Measurements from ENCODE around the gene ARAP1.
A peak's percentile ranks its signal among the peaks of the same experiment; 100 is the strongest.
"Not testable (repeated sequence)": the region's sequence is repeated elsewhere in the genome, so short reads cannot be mapped to it uniquely, and the experiment has no call there.

The ARAP1 gene

DNA sequence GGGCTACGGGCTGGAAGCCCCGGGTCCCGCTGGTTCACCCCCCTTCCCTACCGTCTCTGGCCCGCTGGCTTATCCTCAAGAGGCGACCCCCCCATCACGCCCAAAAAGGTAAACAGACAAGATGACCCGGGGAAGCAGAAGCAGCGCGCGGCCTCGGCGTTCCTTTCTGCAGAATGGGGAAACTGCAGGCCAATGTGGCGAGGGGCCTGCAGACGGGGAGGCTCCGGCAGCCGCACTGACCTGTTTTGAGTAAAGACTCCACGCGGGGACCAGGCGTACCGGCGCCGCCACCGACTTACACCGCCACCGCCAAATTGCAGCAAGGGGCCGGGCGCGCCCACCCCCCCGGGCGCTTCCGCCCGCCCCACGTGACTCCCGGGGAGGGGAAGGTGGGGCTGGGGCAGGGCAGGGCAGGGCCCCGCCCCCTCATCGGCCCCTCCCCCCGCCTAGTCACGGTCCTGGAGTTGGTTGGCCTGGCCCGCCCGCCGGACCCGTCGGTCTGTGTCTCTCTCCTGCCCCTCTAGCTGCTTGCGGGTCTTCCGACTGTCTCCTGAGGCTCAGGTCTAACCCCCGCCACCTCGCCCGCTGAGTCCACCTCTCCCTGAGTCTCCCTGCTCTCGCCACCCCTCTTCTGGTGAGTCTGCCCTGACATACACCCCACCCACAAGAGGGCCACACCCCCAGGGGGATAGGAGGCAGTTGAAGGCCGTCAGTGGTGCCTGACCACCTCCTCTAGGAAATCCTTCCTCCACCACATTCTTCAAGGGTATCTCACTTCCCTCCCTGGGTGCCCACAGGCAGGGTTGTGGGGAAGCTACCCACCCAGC lies at the start of gene ARAP1:
TSS of gene ARAP1 (minus strand) at position 321 of the 827 bp plus-strand sequence. CDS start 25,280 bp downstream, outside the sequence.
- FAIRE-seq = no peak

DNA sequence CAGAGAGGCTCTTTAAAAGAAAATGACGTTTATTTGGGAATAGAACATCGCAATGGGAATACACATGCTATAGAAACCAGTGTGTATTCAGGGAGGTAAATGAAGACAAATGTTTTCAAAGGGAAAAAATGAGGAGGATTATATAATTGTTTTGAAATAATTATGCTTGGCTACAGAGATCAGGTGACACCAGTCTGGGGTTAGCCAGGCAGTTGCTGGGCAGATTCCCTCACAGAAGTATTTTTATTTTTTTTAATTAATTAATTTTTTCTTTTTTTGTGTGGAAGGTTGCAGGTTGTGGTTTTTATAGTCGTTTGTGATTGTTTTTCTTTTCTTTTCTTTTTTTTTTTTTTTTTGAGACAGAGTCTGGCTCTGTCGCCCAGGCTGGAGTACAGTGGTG lies 47.2 kb upstream of the ARAP1 start:
- FAIRE-seq = no peak

DNA sequence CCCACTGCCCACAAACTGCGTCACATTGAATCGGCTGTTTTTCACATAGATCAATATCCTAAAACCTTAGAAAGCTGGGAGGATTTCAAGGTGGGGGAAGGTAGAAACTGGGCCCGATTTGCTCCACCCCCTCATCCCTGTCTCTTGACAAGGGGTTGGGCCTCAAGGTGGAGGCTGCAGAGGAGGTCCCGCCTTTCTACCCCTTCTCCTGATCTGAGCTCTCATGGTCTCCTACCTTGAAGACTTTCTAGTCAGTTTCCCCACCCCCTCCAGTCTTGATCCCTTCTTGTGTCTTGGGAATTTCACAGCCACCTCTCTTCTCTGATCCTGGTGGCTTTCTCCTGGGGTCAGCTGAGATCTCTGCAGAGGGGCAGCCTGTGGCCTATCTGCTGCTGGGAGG lies 46.2 kb upstream of the ARAP1 start:
- no peak for FAIRE-seq

DNA sequence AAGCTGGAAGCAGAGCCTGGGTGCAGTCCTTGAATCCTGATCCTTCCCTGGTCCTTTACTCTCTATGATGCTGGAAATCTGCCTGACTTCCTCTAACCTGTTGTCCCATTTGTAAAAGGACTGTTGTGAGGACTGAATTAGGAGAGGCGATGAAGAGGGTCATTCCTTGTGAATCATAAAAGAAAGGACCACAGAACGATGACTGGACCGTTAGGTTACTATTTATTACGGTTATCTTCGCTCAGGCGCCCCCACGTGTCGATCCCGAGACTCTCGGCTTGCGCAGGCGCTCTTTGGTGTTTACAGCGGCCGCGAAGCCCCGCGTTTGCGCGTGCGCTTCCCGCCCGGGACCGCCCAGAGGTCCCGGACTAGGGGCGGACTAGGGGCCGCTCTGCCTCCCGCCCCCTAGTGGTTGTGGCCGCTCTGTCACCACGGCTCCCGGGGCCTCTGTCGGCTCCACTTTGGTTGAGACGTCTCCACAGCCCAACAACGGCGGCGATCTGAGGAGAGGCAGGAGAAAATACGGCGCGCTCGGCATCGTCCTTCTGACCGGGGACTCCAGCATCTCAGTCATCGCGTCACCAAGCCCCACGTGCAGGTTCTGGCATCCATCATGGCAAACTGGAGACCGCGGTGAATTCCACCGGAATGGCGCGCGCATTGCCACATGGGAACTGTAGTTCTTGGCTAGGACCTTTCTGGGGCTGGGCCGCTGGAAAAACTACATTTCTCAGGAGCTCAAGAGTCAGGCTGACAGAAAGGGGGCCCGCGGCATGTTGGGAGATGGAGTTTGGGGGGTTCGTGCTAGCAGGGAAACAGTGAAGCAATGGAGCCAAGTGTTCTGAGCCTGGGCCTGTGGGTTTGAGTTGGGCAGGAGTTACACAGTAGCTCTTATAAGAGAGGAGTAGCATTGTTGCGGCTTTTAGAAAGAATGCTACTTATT lies 41.5 kb upstream of the ARAP1 start, which contains the start of gene STARD10:
TSS of gene STARD10 (minus strand) at position 623 of the 943 bp plus-strand sequence. CDS start 12,866 bp downstream, outside the sequence.
- FAIRE-seq = peak; percentile 56

DNA sequence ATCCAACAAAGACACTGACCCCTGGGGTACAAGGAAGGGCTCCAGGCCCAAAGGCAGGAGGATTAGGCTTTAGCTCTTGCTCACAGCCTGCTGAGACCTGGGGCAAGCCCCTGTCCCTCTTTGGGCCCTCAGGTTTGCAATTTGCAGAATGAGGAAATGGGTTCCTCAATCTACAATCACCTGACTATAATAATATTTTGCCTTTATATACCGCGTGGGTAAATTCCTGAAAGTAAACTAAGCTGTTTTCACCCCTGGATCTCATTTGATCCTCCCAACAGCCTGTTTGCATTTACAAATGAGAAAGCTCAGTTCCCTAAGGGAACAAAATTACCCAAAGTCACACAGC lies 40.8 kb upstream of the ARAP1 start:
- no peak for FAIRE-seq

DNA sequence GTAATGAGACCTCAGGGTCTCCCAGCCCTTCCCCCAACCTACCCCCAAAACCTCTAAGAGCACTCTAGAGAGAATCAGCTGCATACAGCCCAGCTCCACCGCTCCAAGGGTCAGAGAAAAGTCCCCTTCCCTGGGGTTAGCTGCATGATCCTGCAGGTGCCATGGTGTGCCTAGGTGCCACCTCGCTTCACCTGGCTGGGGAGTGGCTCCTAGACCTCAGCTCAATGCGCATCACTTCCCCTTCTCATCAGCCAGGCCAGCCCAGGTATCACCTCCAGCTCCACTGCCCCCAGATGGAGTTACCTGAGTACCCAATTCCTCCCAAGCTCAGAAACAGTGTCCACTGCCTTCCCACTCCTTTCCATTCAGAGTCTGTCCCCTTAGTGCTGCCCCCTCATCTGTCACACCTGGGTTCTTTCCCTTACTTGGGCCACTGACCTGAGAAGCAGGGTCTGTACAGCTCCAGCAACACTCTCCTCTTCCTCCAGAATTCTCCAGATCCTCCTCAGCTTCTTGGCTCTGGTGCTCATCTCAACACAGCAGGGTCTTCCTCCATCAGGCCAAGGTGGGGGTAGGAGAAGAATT lies 40.3 kb upstream of the ARAP1 start:
- FAIRE-seq = no peak

DNA sequence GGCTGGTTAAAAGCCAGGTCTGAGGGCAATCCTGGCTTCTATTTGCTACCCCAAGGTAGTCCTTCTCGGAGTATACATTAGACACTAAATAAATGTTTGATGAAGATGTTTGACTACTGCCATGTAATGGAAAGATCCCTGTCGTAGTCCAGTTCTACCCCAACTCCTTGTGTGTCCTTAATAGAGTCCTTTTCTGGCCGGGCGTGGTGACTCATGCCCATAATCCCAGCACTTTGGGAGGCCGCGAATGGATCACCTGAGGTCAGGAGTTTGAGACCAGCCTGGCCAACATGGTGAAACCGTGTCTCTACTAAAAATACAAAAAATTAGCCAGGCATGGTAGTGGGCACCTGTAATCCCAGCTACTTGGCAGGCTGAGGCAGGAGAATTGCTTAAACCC lies 39.0 kb upstream of the ARAP1 start:
- FAIRE-seq = not testable (repeated sequence)

DNA sequence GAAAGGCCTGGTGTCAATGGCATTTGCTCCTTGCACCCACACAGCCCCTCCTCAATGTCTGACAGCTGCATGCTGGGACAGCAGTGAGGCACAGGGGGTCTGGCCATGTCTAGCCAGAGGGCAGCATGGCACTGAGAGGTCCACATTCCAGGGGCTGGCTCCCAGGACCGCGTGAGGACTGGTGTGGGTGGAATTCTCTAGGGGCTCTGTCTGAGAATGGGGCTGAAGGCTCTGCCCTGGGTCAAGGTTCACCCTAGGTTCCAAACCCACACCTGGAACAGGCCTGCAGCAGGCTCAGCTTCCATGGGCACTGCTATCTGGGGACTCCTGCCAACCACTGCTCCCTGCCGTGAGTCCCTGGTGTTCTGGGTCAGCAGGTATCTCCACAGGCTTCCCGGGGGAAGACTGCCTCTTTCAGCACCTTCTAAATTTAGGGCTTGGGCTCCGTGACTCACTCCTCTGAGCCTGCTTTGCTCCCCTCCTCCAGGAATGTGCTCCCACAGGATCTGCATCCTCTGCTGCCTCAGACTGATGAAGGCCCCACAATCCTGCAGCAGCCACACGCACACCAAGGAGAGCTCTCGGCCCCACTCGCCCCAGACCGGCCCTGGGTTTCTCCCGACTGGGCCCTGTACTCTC lies 37.4 kb upstream of the ARAP1 start:
- no peak for FAIRE-seq

DNA sequence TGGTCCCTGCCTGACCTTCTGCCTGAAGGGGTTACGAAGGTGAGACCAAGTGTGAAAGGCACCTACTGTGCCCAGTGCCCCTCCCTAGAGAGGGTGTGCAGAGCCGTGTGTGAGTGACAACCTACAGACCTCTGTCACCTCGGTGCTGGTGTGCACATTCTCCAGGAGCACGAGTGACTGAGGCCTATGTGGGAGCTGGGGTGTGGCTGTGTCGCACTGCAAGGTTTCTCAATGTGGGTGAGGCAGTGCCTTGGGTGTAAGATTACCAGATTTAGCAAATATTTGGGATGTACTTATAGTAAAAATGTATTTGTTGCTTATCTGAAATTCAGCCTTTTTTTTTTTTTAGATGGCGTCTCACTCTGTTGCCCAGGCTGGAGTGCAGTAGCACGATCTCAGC lies 36.0 kb upstream of the ARAP1 start:
- no peak for FAIRE-seq

DNA sequence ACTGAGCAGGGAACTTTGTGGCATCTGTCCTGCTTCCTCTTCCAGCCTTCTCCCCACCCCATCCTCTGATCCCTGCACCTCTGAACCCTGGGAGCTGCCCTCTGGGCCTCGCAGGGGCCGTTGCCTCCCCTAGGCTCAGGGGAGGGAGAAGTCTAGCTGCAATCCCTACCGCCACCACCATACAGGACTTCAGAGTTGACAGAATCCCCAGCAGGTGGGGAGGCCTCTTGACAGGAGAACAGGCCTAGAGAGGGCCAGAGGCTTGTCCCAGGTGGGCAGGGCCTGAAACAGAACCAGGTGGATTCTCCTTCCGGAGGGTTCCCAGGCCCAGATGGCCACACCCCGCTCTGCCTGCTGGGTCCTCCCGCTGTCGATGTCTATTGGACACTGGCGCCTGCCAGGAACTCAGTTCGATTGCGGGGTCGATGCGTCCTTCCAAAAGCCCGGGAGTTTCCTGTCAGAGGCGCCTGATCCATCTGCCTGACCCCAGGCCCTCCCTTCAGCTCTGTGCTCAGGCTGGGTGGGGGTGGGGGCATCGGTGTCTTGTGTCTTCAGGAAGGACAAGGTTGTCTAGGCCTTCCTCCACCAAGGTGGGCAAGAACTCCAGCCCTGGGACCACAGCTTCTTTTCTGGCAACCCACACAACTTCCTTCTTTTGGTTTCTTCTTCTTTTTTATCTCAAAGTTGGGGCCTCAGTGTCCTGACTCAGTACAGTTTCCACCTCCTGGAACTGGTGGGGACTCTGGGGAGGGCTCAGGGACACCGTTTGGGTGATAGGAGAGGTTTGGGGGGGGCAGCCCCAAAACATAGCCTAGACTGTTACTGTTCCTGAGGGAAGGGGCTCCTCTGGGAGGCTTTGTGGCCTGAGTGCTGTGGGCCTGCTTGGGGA lies 35.3 kb upstream of the ARAP1 start:
- FAIRE-seq = no peak

DNA sequence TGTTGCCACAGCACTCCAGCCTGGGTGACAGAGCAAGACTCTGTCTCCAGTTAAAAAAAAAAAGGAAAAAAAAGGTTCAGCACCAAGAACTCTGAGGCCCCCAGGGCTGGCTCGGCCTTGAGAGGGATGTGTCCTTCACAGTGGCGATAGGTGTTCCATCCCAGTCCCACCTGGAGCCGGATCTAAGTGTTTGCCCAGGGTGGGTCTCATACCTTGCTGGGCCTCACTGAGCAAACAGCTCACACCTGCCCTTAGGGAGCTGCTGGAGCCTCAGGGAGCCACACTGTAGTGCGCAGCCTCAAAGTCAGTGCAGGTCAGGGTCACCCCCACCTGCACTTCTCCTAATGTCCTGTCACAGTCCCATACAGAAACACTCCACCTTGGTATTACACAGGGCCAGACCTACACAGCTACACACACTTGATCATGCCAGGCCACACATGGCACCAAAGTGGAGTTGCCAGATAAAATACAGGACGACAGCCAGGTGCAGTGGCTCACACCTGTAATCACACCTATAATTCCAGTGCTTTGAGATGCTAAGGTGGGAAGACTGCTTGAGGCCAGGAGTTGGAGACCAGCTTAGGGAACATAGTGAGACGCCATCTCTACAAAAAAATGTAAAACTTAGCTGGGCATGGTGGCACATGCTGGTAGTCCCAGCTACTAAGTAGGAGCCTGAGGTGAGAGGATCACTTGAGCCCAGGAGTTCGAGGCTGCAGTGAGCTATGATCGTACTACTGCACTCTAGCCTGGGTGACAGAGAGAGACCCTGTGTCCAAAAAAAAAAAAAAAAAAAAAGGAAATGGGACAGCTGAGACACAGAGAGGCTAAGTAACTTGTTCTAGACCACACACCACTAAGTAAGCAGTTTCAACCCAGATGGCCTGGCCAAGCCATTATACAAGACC lies 34.4 kb upstream of the ARAP1 start:
- FAIRE-seq = no peak

DNA sequence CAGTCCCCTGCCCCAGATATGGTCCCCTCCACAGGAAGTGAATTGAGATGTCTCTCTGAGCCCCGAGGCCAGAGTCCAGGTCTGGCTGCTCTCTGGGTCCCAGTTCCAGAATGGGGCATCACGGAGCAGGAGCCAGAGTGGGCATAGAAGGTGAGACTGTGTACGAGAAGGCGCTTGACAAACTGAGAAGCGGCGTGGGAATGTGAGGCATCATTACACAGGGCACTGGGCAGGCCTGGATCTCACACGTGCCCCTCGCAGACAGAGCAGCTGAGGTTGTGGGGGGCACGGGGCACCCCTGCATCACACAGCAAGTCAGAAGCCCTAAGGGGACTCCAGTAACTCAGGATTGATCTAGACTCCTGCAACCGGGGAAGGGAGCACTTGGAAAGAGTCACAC lies 32.5 kb upstream of the ARAP1 start:
- FAIRE-seq = no peak

DNA sequence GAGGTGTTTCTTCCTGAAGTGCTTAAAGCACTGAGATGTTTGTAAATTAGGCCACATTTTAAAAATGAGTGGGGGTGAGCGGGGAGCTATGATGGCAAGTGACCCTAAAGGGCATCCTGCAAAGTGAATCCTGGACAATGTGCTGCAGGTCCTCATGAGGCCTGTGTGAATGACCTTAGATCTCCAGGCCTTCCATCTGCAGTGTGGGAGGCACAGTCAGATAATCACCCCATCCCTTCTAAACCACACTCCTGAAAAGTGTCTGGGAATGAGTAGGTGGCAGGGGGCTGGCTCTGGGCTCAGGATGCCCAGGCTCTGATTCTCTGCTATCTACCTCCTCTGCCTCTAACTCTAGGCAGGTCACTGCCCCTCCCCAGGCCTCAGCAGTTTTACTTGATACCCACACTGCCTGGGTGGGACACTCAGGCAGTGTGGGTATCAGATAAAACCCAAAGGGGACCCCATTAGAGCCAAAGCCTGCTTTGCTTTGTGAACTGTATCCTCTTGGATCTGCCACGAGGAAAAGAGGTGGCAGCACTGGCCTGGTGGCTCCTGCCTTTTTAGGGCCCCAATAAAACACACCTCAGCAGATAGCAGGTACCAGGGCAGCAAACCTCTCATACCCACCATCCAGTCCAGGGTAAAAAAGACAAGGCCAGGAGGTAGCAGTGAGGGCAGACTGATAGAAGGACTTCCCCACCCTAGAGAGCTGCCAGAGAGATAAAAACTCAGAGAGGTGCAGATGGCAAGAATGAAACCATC lies 31.1 kb upstream of the ARAP1 start:
- no peak for FAIRE-seq

DNA sequence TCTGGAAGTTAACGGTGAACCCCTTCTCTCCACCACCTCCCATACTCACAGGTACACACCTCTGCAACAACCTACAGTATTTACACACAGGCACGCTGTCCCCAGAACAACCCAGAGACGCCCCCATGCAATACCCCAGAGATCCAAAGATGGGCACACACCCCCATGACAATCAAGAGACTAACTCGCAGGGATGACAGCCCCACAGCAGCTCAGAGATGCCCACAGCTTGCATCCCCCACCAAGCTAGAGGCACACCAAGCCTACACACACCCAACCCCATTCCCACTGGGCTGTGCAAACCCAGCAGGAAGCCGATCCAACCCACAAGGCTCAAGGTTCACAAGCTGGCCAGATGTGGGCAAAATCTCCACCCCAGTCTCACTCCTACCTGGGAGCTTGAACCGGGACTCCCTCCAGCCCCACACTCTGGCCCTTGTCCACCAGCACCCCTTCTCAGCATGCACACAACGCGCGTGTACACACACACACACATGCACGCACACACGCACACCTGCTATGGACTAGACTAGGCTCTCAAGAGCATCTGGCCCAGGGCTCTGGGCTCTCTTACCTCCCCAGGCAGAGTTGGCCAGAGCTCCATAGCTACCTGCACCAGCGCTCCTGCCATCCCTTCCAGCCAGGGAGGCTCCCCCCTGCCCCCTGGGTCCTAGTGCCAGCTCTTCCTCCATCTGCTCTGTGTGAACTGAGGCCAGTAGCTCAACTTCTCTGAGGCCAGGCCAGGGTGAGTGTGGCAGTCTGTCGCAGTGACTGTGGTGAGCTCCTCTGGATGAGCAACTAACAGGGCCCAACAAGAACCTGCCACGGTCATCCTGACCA lies 30.1 kb upstream of the ARAP1 start:
- FAIRE-seq = no peak

DNA sequence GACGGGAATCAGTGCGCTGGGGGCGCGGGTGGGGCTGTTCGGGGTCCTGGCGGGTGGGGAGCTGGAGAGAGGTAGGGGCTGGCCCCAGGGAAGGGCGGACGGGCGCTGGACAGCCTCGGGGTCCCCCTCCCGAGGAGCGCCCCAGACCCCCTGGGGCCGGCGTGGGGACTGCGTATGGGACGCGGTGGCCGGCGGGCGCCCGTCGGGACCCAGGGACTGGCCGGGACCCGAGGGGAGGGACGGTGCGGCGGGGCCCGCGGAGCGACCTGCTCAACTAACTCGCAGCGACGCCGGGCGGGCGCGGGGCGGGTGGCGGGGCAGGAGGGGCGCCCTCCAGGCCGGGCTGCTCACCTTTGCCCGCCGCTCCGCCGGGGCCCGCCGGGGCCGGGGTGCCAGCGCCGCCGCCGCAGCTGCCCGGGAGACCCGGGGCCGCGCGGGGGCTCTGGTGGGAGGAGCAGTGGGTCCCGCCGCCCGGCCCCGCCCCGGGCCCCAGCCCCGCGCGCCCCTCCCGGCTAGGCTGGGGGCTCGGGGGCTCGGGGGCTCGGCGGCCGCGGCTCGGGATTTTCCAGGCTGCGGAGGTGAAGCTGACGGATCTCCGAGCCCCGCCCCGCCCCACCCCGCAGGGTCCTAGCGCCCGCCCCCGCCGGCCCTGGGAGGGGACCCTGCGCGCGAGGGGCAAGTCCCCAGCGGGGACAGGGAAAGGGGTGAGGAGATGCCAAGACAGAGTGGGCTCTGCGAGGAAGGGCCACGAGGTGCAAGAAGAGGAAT lies 29.3 kb upstream of the ARAP1 start:
- no peak for FAIRE-seq

DNA sequence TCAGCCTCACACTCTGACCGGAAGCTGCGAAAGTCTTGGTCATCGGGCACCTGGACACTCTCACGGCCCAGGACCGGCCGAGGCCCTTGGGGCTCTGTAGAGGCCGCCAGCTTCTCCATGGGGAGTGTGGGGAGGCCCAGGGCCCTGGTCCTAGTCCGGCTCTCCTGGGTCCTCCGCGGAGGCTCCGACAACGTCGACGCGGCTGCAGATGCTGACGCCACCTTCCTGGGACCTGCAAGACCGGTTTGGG lies 28.8 kb upstream of the ARAP1 start:
- no peak for FAIRE-seq

DNA sequence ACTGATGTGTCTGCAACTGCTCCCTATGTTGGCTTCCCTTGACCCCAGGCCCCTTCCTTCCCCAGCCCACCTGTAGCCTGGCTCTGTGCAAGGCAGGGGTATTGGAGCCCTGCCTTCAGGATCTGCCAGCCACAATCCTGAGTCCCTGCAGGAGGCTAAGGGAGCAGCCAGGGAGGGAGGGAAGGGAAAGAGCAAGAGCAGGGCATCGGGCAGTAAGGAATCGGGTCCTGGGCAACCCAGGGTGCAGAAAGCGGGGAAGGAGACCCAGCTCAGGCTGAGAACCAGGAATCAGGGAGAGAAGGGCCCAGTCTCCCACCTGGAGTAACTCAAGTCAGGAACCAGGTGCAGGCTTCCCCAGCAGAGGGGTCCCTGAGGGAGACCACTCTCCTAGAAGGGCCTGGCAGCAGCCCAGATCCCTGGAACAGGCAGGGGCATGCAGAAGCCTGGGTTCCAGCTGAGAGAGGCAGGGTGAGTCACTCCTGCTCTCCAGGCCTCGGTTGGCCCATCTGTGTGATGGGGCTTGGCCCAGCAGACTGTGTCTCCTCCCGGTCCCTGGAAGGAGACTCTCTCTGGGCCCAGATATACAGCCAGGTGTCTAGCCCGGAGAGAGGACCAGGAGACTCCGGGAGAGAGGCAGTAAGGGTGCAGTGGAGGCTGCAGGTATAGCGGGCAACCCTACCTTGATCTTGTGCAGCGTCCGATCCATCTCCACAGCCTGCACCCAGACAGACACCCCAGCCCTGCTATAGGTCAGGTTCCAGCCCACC lies 28.3 kb upstream of the ARAP1 start:
- FAIRE-seq = no peak

Measured in A204.1 (cell line).